ENCODE measurements around the gene MLX.
"Not testable (repeated sequence)": the region's sequence is repeated elsewhere in the genome, so short reads cannot be mapped to it uniquely, and the experiment has no call there.

The MLX gene

GRCh38 chr17:42536372-42537155 lies 30.3 kb upstream of the MLX start:
- DNase-seq (ENCODE audit: low spot score): peak; percentile 86

GRCh38 chr17:42537156-42537805 lies 29.6 kb upstream of the MLX start:
- no peak for DNase-seq (ENCODE audit: low spot score)

DNA sequence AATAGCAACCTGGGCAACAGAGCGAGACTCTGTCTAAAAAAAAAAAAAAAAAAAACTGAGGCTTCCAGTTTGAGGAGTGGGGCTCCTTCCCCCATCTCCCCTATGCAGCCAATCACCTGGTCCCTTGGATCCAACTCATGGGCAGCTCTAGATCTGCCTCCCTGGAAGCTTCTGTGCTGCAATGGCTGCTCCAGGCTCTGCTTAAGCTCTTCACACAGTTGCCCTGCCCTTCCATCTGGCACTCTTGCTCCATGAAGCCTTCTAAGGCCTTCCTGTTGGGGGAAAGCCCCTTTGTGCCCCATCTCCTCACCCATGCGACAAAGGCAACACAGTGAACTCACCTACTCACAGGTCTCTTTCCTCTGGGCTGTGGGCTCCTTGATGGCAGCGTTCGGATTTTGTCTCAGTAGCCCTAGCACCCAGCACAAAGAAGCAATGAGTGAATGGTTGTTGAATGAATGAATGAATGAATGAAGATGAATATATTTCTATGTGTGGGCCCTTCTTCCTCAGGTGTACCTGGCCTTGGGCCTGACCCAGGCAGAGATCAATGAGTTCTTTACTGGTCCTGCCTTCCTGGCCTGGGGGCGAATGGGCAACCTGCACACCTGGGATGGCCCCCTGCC lies 29.0 kb upstream of the MLX start:
- no peak for DNase-seq (ENCODE audit: low spot score)

- DNase-seq (ENCODE audit: low spot score): no peak
Measured at GRCh38 chr17:42538482-42538881, 28.4 kb upstream of the MLX start.

- DNase-seq (ENCODE audit: low spot score): not testable (repeated sequence)
Measured at GRCh38 chr17:42540558-42540957, 26.3 kb upstream of the MLX start.

DNA sequence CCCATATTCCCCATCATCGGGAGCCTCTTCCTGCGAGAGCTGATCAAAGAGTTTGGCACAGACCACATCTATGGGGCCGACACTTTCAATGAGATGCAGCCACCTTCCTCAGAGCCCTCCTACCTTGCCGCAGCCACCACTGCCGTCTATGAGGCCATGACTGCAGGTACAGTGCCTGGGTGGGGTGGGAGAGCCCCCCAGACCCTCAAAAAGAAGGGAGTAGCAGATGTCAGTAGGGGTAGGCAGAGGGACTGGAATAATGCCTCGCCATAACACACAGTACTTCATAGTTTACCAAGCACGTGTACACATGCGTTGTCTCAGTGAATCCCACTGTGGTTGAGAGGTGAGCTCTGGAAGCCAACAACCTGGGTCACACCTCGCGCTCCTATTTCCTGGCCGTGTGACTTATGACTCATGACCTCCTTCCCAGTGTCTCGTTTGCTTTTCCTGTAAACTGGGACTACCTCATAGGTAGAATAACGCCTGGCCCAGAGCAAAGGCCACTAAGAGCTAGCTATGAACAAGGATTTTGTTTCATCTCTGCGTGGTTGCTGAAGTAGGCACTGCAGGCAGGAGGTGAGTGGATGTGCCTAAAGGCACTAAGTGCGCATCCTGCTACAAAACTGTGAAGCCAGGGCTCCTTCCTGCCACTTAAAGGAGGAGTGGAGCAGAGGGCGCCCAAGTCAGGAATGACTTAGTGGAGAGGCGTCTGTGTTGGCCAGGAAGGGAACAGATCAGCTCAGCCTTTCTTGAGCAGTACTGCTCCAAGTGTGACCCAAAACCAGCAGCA lies 25.7 kb upstream of the MLX start:
- peak; percentile 82 for DNase-seq (ENCODE audit: low spot score)

DNA sequence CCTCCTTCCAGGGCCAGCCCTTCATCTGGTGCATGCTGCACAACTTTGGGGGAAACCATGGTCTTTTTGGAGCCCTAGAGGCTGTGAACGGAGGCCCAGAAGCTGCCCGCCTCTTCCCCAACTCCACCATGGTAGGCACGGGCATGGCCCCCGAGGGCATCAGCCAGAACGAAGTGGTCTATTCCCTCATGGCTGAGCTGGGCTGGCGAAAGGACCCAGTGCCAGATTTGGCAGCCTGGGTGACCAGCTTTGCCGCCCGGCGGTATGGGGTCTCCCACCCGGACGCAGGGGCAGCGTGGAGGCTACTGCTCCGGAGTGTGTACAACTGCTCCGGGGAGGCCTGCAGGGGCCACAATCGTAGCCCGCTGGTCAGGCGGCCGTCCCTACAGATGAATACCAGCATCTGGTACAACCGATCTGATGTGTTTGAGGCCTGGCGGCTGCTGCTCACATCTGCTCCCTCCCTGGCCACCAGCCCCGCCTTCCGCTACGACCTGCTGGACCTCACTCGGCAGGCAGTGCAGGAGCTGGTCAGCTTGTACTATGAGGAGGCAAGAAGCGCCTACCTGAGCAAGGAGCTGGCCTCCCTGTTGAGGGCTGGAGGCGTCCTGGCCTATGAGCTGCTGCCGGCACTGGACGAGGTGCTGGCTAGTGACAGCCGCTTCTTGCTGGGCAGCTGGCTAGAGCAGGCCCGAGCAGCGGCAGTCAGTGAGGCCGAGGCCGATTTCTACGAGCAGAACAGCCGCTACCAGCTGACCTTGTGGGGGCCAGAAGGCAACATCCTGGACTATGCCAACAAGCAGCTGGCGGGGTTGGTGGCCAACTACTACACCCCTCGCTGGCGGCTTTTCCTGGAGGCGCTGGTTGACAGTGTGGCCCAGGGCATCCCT lies 23.5 kb upstream of the MLX start:
- no peak for DNase-seq (ENCODE audit: low spot score)

- no peak for DNase-seq (ENCODE audit: low spot score)
Measured at GRCh38 chr17:42544874-42545283, 22.0 kb upstream of the MLX start.

- not testable (repeated sequence) for DNase-seq (ENCODE audit: low spot score)
Measured at GRCh38 chr17:42545755-42546505, 21.0 kb upstream of the MLX start.

- DNase-seq (ENCODE audit: low spot score): no peak
Measured at GRCh38 chr17:42547001-42547461, 19.9 kb upstream of the MLX start.

DNA sequence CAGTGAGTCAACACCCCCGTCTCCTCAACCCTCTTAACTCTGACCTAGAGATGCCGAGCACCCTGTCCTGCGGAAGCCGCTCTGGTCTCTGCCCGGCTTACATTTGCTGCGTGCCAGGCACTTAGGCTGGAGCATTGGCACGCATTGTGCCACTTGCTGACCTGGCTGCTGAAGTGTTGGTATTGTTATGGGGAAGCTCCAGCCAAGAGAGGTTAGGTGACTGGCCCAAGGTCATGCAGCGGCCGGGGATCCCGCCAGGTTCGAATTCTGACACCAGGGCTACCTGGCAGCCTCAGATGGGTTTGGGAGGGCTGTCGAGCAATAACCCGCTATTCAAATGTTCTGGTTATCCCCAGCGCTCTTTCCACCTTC lies 19.2 kb upstream of the MLX start:
- no peak for DNase-seq (ENCODE audit: low spot score)

DNA sequence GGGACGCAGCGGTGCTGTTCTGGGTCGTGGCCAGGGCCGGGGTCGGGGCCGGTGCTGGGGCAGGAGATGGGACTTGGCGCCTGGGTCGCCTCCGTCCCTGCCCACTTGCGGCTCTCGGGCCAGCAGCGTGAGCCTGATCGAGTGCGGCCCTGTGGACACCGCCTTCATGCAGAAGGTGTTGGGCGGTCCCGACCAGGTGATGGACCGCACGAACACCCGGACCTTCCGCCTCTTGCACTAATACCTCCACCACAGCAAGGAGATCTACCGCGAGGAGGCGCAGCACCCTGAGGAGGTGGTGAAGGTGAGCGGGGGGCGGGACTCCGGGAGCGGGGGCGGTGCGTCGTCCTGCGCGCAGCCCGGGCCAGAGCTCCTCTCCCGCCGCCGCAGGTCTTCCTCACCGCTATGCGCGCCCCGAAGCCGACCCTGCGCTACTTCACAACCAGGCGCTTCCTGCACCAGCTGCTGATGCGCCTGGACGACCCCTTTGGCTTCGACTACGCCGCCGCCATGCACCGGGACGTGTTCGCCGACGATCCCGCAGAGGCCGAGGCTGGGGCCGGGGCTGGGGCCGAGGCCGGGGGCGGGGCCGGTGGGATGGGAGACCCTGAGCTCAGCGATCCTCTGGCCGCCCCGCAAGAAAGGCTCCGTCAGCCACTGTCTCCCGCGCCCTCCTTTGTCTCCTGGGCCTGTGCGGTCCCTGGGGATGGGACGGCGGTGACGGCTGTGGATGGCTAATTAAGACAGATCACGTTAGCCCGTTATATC lies 18.6 kb upstream of the MLX start:
- DNase-seq (ENCODE audit: low spot score): peak; percentile 84

DNA sequence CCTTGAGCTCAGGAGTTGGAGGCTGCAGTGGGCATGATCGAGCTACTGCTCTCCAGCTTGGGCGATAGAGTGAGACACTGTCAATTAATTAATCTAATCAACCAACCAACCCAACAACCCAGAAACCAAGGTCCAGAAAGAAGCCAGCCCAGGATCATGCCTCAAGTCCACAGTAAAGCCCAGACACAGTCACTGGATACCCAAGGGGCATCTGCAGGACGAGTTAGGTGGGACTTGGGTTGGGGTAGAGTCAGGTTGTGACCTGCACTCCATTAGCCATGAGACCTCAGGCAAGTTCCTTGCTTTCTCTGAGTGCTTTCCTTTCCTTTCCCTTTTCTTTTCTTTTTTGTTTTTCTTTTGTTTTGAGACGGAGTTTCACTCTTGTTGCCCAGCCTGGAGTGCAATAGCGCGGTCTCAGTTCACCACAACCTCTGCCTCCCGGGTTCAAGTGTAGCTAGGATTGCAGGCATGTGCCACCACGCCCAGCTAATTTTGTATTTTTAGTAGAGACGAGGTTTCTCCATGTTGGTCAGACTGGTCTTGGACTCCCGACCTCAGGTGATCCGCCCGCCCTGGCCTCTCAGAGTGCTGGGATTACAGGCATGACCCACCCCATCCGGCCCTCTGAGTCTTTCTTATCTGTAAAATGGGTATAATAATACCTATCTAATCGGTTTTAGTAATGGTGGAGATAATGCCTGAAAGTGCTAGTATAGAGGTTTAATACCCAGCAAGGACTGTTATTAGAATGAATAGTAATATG lies 17.7 kb upstream of the MLX start:
- no peak for DNase-seq (ENCODE audit: low spot score)

GRCh38 chr17:42552736-42553135 lies 14.2 kb upstream of the MLX start, which contains the start of gene HSD17B1:
TSS of gene HSD17B1 (plus strand) at chr17:42552923. CDS start at chr17:42552934, 11 bp downstream.
- DNase-seq (ENCODE audit: low spot score): not testable (repeated sequence)

GRCh38 chr17:42553161-42553818 lies 13.6 kb upstream of the MLX start:
- DNase-seq (ENCODE audit: low spot score): no peak

DNA sequence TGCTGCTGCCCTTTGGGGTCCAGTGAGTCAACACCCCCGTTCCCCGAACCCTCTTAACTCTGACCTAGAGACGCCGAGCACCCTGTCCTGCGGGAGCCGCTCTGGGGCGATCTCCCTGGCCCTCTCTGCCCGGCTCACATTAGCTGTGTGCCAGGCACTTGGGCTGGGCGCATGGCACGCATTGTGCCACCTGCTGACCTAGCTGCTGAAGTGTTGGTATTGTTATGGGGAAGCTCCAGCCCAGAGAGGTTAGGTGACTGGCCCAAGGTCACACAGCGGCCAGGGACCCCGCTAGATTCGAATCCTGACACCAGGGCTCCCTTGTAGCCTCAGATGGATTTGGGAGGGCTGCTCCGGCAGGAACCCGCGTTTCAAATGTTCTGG lies 13.0 kb upstream of the MLX start:
- peak; percentile 47 for DNase-seq (ENCODE audit: low spot score)

GRCh38 chr17:42554250-42555121 lies 12.4 kb upstream of the MLX start:
- DNase-seq (ENCODE audit: low spot score): peak; percentile 90

Data from kidney tubule cell (primary cell).